ENCODE measurements around the gene RNF220. TPM values are rescaled to one million over a fixed set of nuclear protein-coding genes. Genes with fewer than 3 reads are reported as not detected.

RNF220 gene
- total and polyA plus RNA-seq, 2 of the 13 experiments (the other 11 are each of a cell fraction or from before 2014, with no cell fraction given), result 48.2 to 72.1 TPM

- TF ChIP-seq AGO2 (optimal IDR thresholded peaks at IDR 0.05; ENCODE audit: low read depth, low read length) (peak; percentile 14), YEATS4 (CRISPR knock-in tag; IDR thresholded peaks at IDR 0.05; ENCODE audit: borderline replicate concordance) (no peak)
- DNase-seq (ENCODE audit: low spot score) (no peak), FAIRE-seq (no peak), ATAC-seq (no peak)
- Histone ChIP-seq H3K4me3 (replicated peaks in 1 of 3; ENCODE audit: insufficient read depth in 1 of 3, low read depth in 2 of 3, low read length in 3 of 3) (no peak overlapping the region), H4K20me1 (ENCODE audit: insufficient read depth, low read length) (no peaks in the 10 kb centered on the region), H3K36me3 (replicated peaks in 1 of 2; ENCODE audit: control insufficient read depth in 1 of 2, insufficient read depth in 2 of 2, low read length in 2 of 2) (peaks cover 54 to 94% of the 10 kb centered on the region in 2 experiments), H3K27ac (ENCODE audit: extremely low read length, insufficient read depth, low read length) (no peak overlapping the region), H3K9ac (ENCODE audit: insufficient read depth, low read depth, low read length) (no peak overlapping the region), H2AFZ (ENCODE audit: low read length) (no peak overlapping the region), H3K4me2 (ENCODE audit: low read depth, low read length) (no peak overlapping the region), H3K27me3 (ENCODE audit: control insufficient read depth in 1 of 2, insufficient read depth in 2 of 2, low read length in 2 of 2) (no peaks in the 10 kb centered on the region), H3K79me2 (ENCODE audit: insufficient read depth, low read length) (no peaks in the 10 kb centered on the region), H3K4me1 (ENCODE audit: insufficient read depth, low read length) (no peaks in the 10 kb centered on the region), H3K9me3 (ENCODE audit: low read length) (no peaks in the 10 kb centered on the region)
- in situ Hi-C loops (cut with HindIII; ENCODE audit: extremely low pct_ligation_motif_present, low pct_unique_long_range_greater_than_20kb) (no loop called here), intact Hi-C loops (cut with micrococcal nuclease; ENCODE audit: unreplicated experiment) (no loop called here)
- ChIA-PET CTCF (ENCODE audit: low intra/inter-chr PET ratio, low total read pairs) (no interaction called here), POLR2A (no interaction called here)
- no TSS peak for BruUV-seq (replicated peaks)
- WGBS (ENCODE audit: low lambda C conversion rate), result 98% methylated on average over 7 of the region's 7 CpGs
Observed at GRCh38 chr1:44644806-44645205, 239.8 kb downstream of the RNF220 start.

- ChIA-PET POLR2A (interaction anchor here (4.2 kb wide), 1 partner anchor 14 kb away, joined by 25 read pairs; no protein-coding TSS in a partner anchor), CTCF (ENCODE audit: low intra/inter-chr PET ratio, low total read pairs) (no interaction called here)
- Histone ChIP-seq H3K9me3 (ENCODE audit: low read length) (no peaks in the 10 kb centered on the region), H3K79me2 (ENCODE audit: insufficient read depth, low read length) (no peaks in the 10 kb centered on the region), H3K4me1 (ENCODE audit: insufficient read depth, low read length) (no peaks in the 10 kb centered on the region), H3K36me3 (replicated peaks in 1 of 2; ENCODE audit: control insufficient read depth in 1 of 2, insufficient read depth in 2 of 2, low read length in 2 of 2) (peaks cover 58 to 95% of the 10 kb centered on the region in 2 experiments), H3K4me3 (replicated peaks in 1 of 3; ENCODE audit: insufficient read depth in 1 of 3, low read depth in 2 of 3, low read length in 3 of 3) (no peak overlapping the region), H2AFZ (ENCODE audit: low read length) (no peak overlapping the region), H4K20me1 (ENCODE audit: insufficient read depth, low read length) (no peaks in the 10 kb centered on the region), H3K9ac (ENCODE audit: insufficient read depth, low read depth, low read length) (no peak overlapping the region), H3K27me3 (ENCODE audit: control insufficient read depth in 1 of 2, insufficient read depth in 2 of 2, low read length in 2 of 2) (no peaks in the 10 kb centered on the region), H3K4me2 (ENCODE audit: low read depth, low read length) (no peak overlapping the region), H3K27ac (ENCODE audit: extremely low read length, insufficient read depth, low read length) (no peak overlapping the region)
- ATAC-seq, result no peak
- intact Hi-C loops (cut with micrococcal nuclease; ENCODE audit: unreplicated experiment) (no loop called here), in situ Hi-C loops (cut with HindIII; ENCODE audit: extremely low pct_ligation_motif_present, low pct_unique_long_range_greater_than_20kb) (no loop called here)
- no TSS peak for BruUV-seq (replicated peaks)
- DNase-seq (ENCODE audit: low spot score), result no peak
- TF ChIP-seq AGO2 (optimal IDR thresholded peaks at IDR 0.05; ENCODE audit: low read depth, low read length), result peak; percentile 32
- no peak for TF ChIP-seq ZBTB42 (CRISPR knock-in tag; IDR thresholded peaks at IDR 0.05)
- 0 out of 2 replicates have a peak, but pooled peaks have one; percentile 31 for TF ChIP-seq RBFOX2 (IDR thresholded peaks at IDR 0.05; ENCODE audit: low read depth, low read length)
- whole genome bisulfite sequencing (ENCODE audit: low lambda C conversion rate), result 99% methylated on average over 13 of the region's 18 CpGs
- no peak for FAIRE-seq
Observed at GRCh38 chr1:44645476-44646244, 240.6 kb downstream of the RNF220 start.
